PC-9 (cell line): Measurements from ENCODE around the gene NDST1. TPM values are rescaled to one million over a fixed set of nuclear protein-coding genes. Genes with fewer than 3 reads are reported as not detected.

Experiments
- BruUV-seq: library from RNA; stranded (reverse); fragments of 400-500 nt; replicated peaks from 2 replicates; lab custom pipeline; 2021; lab: Mats Ljungman, UMichigan
- CTCF ChIA-PET: fragments of 300-600 bp; sonication (Branson Sonifier 250); formaldehyde crosslinking; loops from one replicate; lab custom pipeline; 2022; ENCODE audit warnings: antibody characterized with exemption; lab: Charles Lee
- POLR2A ChIA-PET: fragments of 300-600 bp; sonication (Branson Sonifier 250); formaldehyde crosslinking; loops from one replicate; lab custom pipeline; 2022; ENCODE audit warnings: antibody characterized with exemption; ENCODE audit not compliant: unreplicated experiment; lab: Charles Lee
- DNase-seq, 2 experiments: peaks; one replicate each; pipeline versions ENCODE4 v3.0.0 to v3.0.0-alpha.2; 2015 to 2022; ENCODE audit warnings: mixed read lengths in 1 of 2
- H2AFZ ChIP-seq: fragments of 200-600 bp; sonication (generic); 2 replicates; pipeline ENCODE4 v1.8.1; 2017; ENCODE audit warnings: antibody characterized with exemption
- H3F3A ChIP-seq: fragments of 200-600 bp; sonication (generic); 2 replicates; pipeline ENCODE4 v1.8.1; 2017; ENCODE audit warnings: antibody characterized with exemption, mild to moderate bottlenecking, low read depth; ENCODE audit not compliant: insufficient read depth
- H3K27ac ChIP-seq: fragments of 200-600 bp; sonication (generic); 2 replicates; pipeline ENCODE4 v1.6.1; 2016; ENCODE audit warnings: mixed run types
- H3K27me3 ChIP-seq: fragments of 200-600 bp; sonication (generic); 2 replicates; pipeline ENCODE4 v1.6.1; 2016; ENCODE audit warnings: low read depth, mixed run types; ENCODE audit not compliant: insufficient read depth
- H3K36me3 ChIP-seq: fragments of 200-600 bp; sonication (generic); 2 replicates; pipeline ENCODE4 v1.6.1; 2016; ENCODE audit warnings: low read depth, mixed run types
- H3K4me1 ChIP-seq: fragments of 200-600 bp; sonication (generic); replicated peaks from 2 replicates; pipeline ENCODE4 v1.6.1; 2016; ENCODE audit warnings: mixed run types; ENCODE audit not compliant: insufficient read depth
- H3K4me2 ChIP-seq: fragments of 200-600 bp; sonication (generic); 2 replicates; pipeline ENCODE4 v1.6.1; 2017; ENCODE audit warnings: mixed run types
- H3K4me3 ChIP-seq: fragments of 200-600 bp; sonication (generic); 2 replicates; pipeline ENCODE4 v1.6.1; 2016; ENCODE audit warnings: mixed run types
- H3K79me2 ChIP-seq: fragments of 200-600 bp; sonication (generic); 2 replicates; pipeline ENCODE4 v1.6.1; 2017; ENCODE audit warnings: low read depth, mixed run types
- H3K9me2 ChIP-seq: fragments of 200-600 bp; sonication (generic); 2 replicates; pipeline ENCODE4 v1.8.1; 2017; ENCODE audit warnings: mild to moderate bottlenecking; ENCODE audit not compliant: insufficient read depth
- H3K9me3 ChIP-seq: fragments of 200-600 bp; sonication (generic); 2 replicates; pipeline ENCODE4 v1.8.1; 2016; ENCODE audit warnings: low read depth; ENCODE audit not compliant: insufficient read depth
- H4K20me1 ChIP-seq: fragments of 200-600 bp; sonication (generic); 2 replicates; pipeline ENCODE4 v1.8.1; 2017; ENCODE audit not compliant: insufficient read depth
- EZH2 ChIP-seq: fragments of 200-600 bp; sonication (generic); IDR thresholded peaks from 2 replicates; pipeline ENCODE4 v1.8.0; 2017; ENCODE audit warnings: antibody characterized with exemption, low read depth
- intact Hi-C: fragments of 100-400 bp; cut with micrococcal nuclease; formaldehyde crosslinking; loops from one replicate; pipeline ENCODE4 v1.10.0; 2022; ENCODE audit not compliant: unreplicated experiment
- total RNA-seq: library from RNA; stranded (reverse); gene quantifications from 2 replicates; pipeline ENCODE4 v1.2.3, GENCODE V29; 2021
- TF ChIP-seq, protein P1 (sequence below): fragments of 200-600 bp; sonication (generic); conservative IDR thresholded peaks from 2 replicates; pipeline ENCODE4 v1.6.1; 2017; ENCODE audit warnings: mixed run types, antibody characterized with exemption, mild to moderate bottlenecking, moderate library complexity

The NDST1 gene
- total RNA-seq, 1 experiment from 2014 or later = 94.3 TPM

GRCh38 chr5:150575745-150576448, 68.0 kb downstream of the NDST1 start:
- Histone ChIP-seq H3K9me2 (no peaks in the 10 kb centered on the region), H3K4me3 (no peak overlapping the region), H3K4me2 (no peak overlapping the region), H3K27ac (no peak overlapping the region), H2AFZ (no peak overlapping the region), H3F3A (no peaks in the 10 kb centered on the region), H3K27me3 (peaks cover 18% of the 10 kb centered on the region), H3K4me1 (no peaks in the 10 kb centered on the region), H3K9me3 (no peaks in the 10 kb centered on the region), H3K36me3 (no peaks in the 10 kb centered on the region), H3K79me2 (no peaks in the 10 kb centered on the region), H4K20me1 (no peaks in the 10 kb centered on the region)
- intact Hi-C loops = no loop called here
- no TSS peak for BruUV-seq
- TF ChIP-seq, protein P1, sequence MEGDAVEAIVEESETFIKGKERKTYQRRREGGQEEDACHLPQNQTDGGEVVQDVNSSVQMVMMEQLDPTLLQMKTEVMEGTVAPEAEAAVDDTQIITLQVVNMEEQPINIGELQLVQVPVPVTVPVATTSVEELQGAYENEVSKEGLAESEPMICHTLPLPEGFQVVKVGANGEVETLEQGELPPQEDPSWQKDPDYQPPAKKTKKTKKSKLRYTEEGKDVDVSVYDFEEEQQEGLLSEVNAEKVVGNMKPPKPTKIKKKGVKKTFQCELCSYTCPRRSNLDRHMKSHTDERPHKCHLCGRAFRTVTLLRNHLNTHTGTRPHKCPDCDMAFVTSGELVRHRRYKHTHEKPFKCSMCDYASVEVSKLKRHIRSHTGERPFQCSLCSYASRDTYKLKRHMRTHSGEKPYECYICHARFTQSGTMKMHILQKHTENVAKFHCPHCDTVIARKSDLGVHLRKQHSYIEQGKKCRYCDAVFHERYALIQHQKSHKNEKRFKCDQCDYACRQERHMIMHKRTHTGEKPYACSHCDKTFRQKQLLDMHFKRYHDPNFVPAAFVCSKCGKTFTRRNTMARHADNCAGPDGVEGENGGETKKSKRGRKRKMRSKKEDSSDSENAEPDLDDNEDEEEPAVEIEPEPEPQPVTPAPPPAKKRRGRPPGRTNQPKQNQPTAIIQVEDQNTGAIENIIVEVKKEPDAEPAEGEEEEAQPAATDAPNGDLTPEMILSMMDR = no peak
- no peak for TF ChIP-seq EZH2
- ChIA-PET POLR2A (no interaction called here), CTCF (no interaction called here)
- DNase-seq = no peak

DNA sequence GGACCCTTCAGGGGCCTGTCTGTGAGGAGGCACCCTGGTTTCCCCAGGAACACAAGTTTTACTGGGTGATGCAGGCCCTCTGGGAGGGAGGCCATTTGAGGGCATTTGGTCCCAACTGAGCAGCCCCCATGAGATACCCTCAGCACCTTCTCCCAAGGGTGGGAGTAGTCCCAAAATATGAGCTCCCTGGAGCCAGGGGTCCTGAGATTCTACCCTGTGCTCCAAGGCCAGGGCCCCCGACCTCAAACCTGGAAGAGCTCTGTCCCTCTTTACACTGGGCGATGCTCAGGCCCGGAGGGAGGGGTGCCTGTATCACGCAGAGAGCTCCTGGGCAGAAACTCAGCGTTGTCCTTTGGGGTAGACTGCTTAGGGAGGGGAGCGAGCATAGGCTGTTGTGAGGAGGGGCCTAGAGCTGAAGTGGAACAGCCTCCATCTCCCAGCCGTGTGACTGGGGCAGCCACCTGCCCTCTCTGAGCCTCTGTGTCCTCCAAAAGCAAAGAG, 68.6 kb downstream of the NDST1 start:
- intact Hi-C loops = no loop called here
- Histone ChIP-seq H3K4me3 (no peak overlapping the region), H3K27me3 (peaks cover 20% of the 10 kb centered on the region), H3K79me2 (no peaks in the 10 kb centered on the region), H3F3A (no peaks in the 10 kb centered on the region), H3K4me1 (no peaks in the 10 kb centered on the region), H3K9me2 (no peaks in the 10 kb centered on the region), H3K36me3 (no peaks in the 10 kb centered on the region), H2AFZ (no peak overlapping the region), H3K4me2 (no peak overlapping the region), H4K20me1 (no peaks in the 10 kb centered on the region), H3K27ac (no peak overlapping the region), H3K9me3 (no peaks in the 10 kb centered on the region)
- no peak for DNase-seq
- BruUV-seq = no TSS peak
- ChIA-PET CTCF (no interaction called here), POLR2A (no interaction called here)
- no peak for TF ChIP-seq EZH2
- TF ChIP-seq, protein P1 = no peak

DNA sequence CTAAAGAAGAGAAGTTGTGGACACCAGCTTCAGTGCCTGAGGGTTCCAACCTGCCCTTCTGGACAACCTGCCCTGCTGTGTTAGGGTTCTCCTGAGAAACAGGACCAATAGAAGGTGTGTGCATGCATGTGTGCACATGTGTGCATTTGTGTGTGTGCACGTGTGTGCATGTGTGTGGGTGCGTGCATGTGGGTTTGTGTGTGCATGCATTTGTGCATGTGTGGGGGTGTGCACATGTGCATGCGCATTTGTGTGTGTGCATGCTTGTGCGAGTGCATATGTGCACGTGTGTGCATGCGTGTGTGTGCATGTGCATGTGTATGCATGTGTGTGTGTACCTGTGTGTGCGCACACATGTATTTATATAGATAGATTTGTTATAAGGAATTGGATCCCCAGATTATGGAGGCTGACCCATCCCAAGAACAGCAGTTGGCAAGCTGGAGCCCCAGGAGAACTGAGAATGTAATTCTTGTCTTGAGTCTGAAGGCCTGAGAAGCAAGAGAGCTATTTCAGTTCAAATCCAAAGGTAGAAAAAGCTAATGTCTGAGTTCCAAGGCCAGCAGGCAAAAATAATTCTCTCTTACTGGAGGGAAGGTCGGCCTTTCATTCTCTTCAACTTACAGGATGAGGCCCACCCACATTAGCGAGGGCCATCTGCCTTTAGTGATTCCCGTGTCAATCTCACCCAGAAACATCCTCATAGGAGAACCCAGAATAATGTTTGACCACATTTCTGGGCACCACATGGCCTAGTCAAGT, 69.6 kb downstream of the NDST1 start:
- ChIA-PET POLR2A (no interaction called here), CTCF (no interaction called here)
- Histone ChIP-seq H3K4me2 (no peak overlapping the region), H3K9me3 (no peaks in the 10 kb centered on the region), H3K4me1 (no peaks in the 10 kb centered on the region), H3K9me2 (no peaks in the 10 kb centered on the region), H3F3A (no peaks in the 10 kb centered on the region), H3K4me3 (no peak overlapping the region), H3K27ac (no peak overlapping the region), H4K20me1 (no peaks in the 10 kb centered on the region), H3K79me2 (no peaks in the 10 kb centered on the region), H3K36me3 (no peaks in the 10 kb centered on the region), H3K27me3 (peaks cover 20% of the 10 kb centered on the region), H2AFZ (no peak overlapping the region)
- BruUV-seq = no TSS peak
- intact Hi-C loops = no loop called here
- DNase-seq = no peak
- no peak for TF ChIP-seq EZH2
- TF ChIP-seq, protein P1 = no peak
